Measurements from ENCODE around the gene CNPY3. TPM values are rescaled to one million over a fixed set of nuclear protein-coding genes. Genes with fewer than 3 reads are reported as not detected.

CNPY3 gene
- total RNA-seq, 1 donor from 2014 or later, result 57.6 TPM

GRCh38 chr6:42958125-42958524 is 28.8 kb downstream of the CNPY3 start:
- DNase-seq (ENCODE audit: extremely low spot score, unreplicated experiment), result no peak
- H3K9me3 Mint-ChIP-seq, result no peaks in the 10 kb centered on the region
- no peaks in the 10 kb centered on the region for H3K36me3 Mint-ChIP-seq
- TF ChIP-seq CTCF (conservative IDR thresholded peaks at IDR 0.05), result no peak
- no peak overlapping the region for H3K27ac Mint-ChIP-seq
- no peak overlapping the region for H3K4me3 Mint-ChIP-seq
- peaks cover 4% of the 10 kb centered on the region for H3K4me1 Mint-ChIP-seq (ENCODE audit: unreplicated experiment)
- H3K27me3 Mint-ChIP-seq, result peaks cover 24% of the 10 kb centered on the region

DNA sequence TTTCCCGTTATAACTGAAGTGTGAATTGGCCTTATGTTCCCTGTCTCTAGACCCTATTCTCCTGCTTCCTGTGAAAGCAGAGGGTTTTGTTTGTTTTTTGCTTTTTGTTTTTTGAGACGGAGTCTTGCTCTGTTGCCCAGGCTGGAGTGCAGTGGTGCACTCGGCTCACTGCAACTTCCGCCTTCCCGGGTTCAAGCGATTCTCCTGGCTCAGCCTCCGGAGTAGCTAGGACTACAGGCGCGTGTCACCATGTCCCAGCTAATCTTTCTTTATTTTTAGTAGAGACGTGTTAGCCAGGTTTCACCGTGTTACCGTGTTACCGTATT is 30.6 kb downstream of the CNPY3 start:
- no peaks in the 10 kb centered on the region for H3K9me3 Mint-ChIP-seq
- H3K36me3 Mint-ChIP-seq, result no peaks in the 10 kb centered on the region
- no peak for DNase-seq (ENCODE audit: extremely low spot score, unreplicated experiment)
- H3K4me3 Mint-ChIP-seq, result peak overlapping the region; percentile 87
- H3K4me1 Mint-ChIP-seq (ENCODE audit: unreplicated experiment), result peaks cover 4% of the 10 kb centered on the region
- no peak overlapping the region for H3K27ac Mint-ChIP-seq
- TF ChIP-seq CTCF (conservative IDR thresholded peaks at IDR 0.05), result no peak
- H3K27me3 Mint-ChIP-seq, result peaks cover 24% of the 10 kb centered on the region

DNA sequence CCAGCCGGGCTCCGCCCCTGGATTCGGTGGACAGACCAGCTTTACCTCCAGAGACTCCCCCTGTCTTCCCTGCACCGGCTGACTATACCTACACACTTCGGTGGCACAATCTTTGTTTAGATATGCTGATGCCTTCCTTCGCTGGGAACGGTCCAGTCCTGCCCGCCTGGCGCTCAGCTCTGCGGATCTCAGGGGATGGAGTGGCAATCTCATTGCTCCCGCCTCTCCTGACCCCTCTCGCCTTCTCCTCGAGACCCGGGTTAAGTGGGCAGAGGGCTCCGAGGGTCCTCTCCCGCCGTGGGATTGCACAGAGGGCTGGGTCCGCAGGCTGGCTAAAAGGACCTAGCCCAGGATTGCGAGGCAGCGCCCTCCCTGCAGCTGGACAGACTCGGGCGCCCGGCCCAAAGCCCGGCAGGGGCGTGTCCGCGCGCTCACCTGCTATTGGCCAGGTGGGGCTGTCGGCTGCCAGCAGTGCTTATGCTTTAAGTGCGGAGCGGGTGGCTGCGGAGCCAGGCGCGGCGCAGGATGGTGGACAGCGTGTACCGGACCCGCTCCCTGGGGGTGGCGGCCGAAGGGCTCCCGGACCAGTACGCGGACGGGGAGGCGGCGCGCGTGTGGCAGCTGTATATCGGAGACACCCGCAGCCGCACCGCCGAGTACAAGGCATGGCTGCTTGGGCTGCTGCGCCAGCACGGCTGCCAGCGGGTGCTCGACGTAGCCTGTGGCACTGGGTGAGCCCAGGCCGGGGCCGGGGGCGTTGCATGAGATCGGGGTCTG is 31.2 kb downstream of the CNPY3 start, which contains the start of gene GNMT:
Gene GNMT (plus strand): TSS at position 512 of the 777 bp plus-strand sequence. CDS start 14 bp downstream, at position 526.
- no peak for TF ChIP-seq CTCF (conservative IDR thresholded peaks at IDR 0.05)
- peaks cover 24% of the 10 kb centered on the region for H3K27me3 Mint-ChIP-seq
- DNase-seq (ENCODE audit: extremely low spot score, unreplicated experiment), result no peak
- peaks cover 4% of the 10 kb centered on the region for H3K4me1 Mint-ChIP-seq (ENCODE audit: unreplicated experiment)
- H3K27ac Mint-ChIP-seq, result no peak within 1 kb of the TSS
- H3K9me3 Mint-ChIP-seq, result no peaks in the 10 kb centered on the region
- H3K4me3 Mint-ChIP-seq, result peak within 1 kb of the TSS; percentile 87
- H3K36me3 Mint-ChIP-seq, result no peaks in the 10 kb centered on the region

DNA sequence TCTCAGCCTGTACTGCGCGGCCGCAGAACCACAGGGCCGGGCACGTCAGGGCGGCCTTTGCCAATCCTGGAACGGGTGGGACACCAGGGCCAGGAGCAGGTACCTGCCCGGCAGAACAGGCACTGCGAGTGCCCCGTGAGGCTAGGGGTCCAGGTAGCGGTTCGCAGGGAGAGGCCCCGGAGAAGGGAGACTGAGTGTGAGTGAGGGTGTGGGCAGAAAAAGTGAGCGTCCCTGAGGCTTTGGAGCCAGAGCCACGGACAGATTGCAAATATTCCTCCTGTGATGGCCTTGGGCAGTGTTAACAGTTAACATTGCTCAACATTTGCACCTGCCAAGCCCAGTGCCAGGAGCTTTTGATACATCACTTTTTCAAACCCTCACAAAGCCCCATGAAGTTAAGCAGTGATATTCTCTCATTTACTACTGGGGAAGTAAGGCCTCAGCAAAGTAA is 31.8 kb downstream of the CNPY3 start:
- DNase-seq (ENCODE audit: extremely low spot score, unreplicated experiment), result no peak
- Mint-ChIP-seq H3K27me3 (peaks cover 24% of the 10 kb centered on the region), H3K27ac (no peak overlapping the region), H3K4me3 (peak overlapping the region; percentile 58), H3K9me3 (no peaks in the 10 kb centered on the region), H3K36me3 (no peaks in the 10 kb centered on the region), H3K4me1 (ENCODE audit: unreplicated experiment) (peaks cover 4% of the 10 kb centered on the region)
- no peak for TF ChIP-seq CTCF (conservative IDR thresholded peaks at IDR 0.05)

- TF ChIP-seq CTCF (conservative IDR thresholded peaks at IDR 0.05), result no peak
- Mint-ChIP-seq H3K4me3 (no peak overlapping the region), H3K36me3 (no peaks in the 10 kb centered on the region), H3K27ac (no peak overlapping the region), H3K27me3 (peaks cover 24% of the 10 kb centered on the region), H3K9me3 (no peaks in the 10 kb centered on the region), H3K4me1 (ENCODE audit: unreplicated experiment) (peaks cover 4% of the 10 kb centered on the region)
- no peak for DNase-seq (ENCODE audit: extremely low spot score, unreplicated experiment)
Measured at GRCh38 chr6:42962096-42962495, 32.8 kb downstream of the CNPY3 start.

Data from type B pancreatic cell (in vitro differentiated cells).